ENCODE measurements around the gene NRXN3. TPM values are rescaled to one million over a fixed set of nuclear protein-coding genes. Genes with fewer than 3 reads are reported as not detected.
"Not testable (repeated sequence)": the region's sequence is repeated elsewhere in the genome, so short reads cannot be mapped to it uniquely, and the experiment has no call there.

NRXN3 gene
- total RNA-seq, 2 donors from 2014 or later = not detected

- Mint-ChIP-seq H3K27me3 (peaks cover 6% of the 10 kb centered on the region), H3K27ac (no peak overlapping the region), H3K4me3 (no peak overlapping the region), H3K4me1 (no peaks in the 10 kb centered on the region), H3K36me3 (ENCODE audit: low read depth) (no peaks in the 10 kb centered on the region)
- H3K9me3 ChIP-seq (ENCODE audit: control insufficient read depth, low read length, poor library complexity, severe bottlenecking) = no peaks in the 10 kb centered on the region
- no peak for DNase-seq
- no peak for ATAC-seq
Measured at GRCh38 chr14:78484028-78484427, 313.9 kb downstream of the NRXN3 start.

- ATAC-seq = no peak
- no peaks in the 10 kb centered on the region for H3K4me1 Mint-ChIP-seq
- DNase-seq = no peak
- no peak overlapping the region for H3K27ac Mint-ChIP-seq
- H3K9me3 ChIP-seq (ENCODE audit: control insufficient read depth, low read length, poor library complexity, severe bottlenecking) = no peaks in the 10 kb centered on the region
- H3K27me3 Mint-ChIP-seq = peaks cover 3% of the 10 kb centered on the region
- no peak overlapping the region for H3K4me3 Mint-ChIP-seq
- no peaks in the 10 kb centered on the region for H3K36me3 Mint-ChIP-seq (ENCODE audit: low read depth)
Measured at GRCh38 chr14:78486081-78486480, 315.9 kb downstream of the NRXN3 start.

DNA sequence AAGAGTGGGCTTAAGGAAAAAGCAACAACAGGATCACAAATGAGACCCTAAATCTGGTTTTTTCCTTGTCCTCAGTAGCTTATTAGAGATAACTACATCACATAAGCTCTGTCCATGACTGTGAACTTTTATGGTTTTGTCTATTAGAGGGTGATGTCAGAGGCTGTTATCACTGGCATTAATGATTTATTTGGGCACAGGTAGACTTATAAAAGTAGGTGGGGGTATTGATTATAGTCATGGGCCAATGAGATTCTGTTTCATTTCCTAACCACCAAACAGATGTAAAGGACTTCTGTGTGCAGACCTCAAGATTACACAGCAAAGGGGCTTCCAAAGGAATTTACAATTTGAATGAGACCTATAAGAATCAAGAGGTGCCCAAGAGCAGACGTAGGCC, 316.4 kb downstream of the NRXN3 start:
- no peaks in the 10 kb centered on the region for H3K9me3 ChIP-seq (ENCODE audit: control insufficient read depth, low read length, poor library complexity, severe bottlenecking)
- no peak overlapping the region for H3K27ac Mint-ChIP-seq
- ATAC-seq (no peak), DNase-seq (no peak)
- H3K36me3 Mint-ChIP-seq (ENCODE audit: low read depth) = no peaks in the 10 kb centered on the region
- H3K4me3 Mint-ChIP-seq = no peak overlapping the region
- H3K27me3 Mint-ChIP-seq = peaks cover 5% of the 10 kb centered on the region
- H3K4me1 Mint-ChIP-seq = no peaks in the 10 kb centered on the region

GRCh38 chr14:78487573-78487972, 317.4 kb downstream of the NRXN3 start:
- not testable (repeated sequence) for H3K4me1 Mint-ChIP-seq; DNase-seq; H3K27me3 Mint-ChIP-seq; ATAC-seq; H3K27ac Mint-ChIP-seq; H3K36me3 Mint-ChIP-seq (ENCODE audit: low read depth); H3K4me3 Mint-ChIP-seq; H3K9me3 ChIP-seq (ENCODE audit: control insufficient read depth, low read length, poor library complexity, severe bottlenecking)

- Mint-ChIP-seq H3K36me3 (ENCODE audit: low read depth) (no peaks in the 10 kb centered on the region), H3K4me3 (no peak overlapping the region), H3K27me3 (peaks cover 5% of the 10 kb centered on the region), H3K27ac (no peak overlapping the region), H3K4me1 (no peaks in the 10 kb centered on the region)
- DNase-seq = no peak
- no peaks in the 10 kb centered on the region for H3K9me3 ChIP-seq (ENCODE audit: control insufficient read depth, low read length, poor library complexity, severe bottlenecking)
- no peak for ATAC-seq
Measured at GRCh38 chr14:78488938-78489337, 318.8 kb downstream of the NRXN3 start.

- no peak for DNase-seq
- H3K27ac Mint-ChIP-seq = no peak overlapping the region
- no peak for ATAC-seq
- peaks cover 5% of the 10 kb centered on the region for H3K27me3 Mint-ChIP-seq
- H3K36me3 Mint-ChIP-seq (ENCODE audit: low read depth) = no peaks in the 10 kb centered on the region
- H3K4me3 Mint-ChIP-seq = no peak overlapping the region
- H3K9me3 ChIP-seq (ENCODE audit: control insufficient read depth, low read length, poor library complexity, severe bottlenecking) = no peaks in the 10 kb centered on the region
- H3K4me1 Mint-ChIP-seq = no peaks in the 10 kb centered on the region
Measured at GRCh38 chr14:78491048-78491447, 320.9 kb downstream of the NRXN3 start.

GRCh38 chr14:78498062-78498595, 328.0 kb downstream of the NRXN3 start:
- H3K4me3 Mint-ChIP-seq = no peak overlapping the region
- H3K4me1 Mint-ChIP-seq = no peaks in the 10 kb centered on the region
- H3K27me3 Mint-ChIP-seq = peaks cover 7% of the 10 kb centered on the region
- no peaks in the 10 kb centered on the region for H3K9me3 ChIP-seq (ENCODE audit: control insufficient read depth, low read length, poor library complexity, severe bottlenecking)
- DNase-seq (no peak), ATAC-seq (no peak)
- H3K36me3 Mint-ChIP-seq (ENCODE audit: low read depth) = no peaks in the 10 kb centered on the region
- H3K27ac Mint-ChIP-seq = no peak overlapping the region

DNA sequence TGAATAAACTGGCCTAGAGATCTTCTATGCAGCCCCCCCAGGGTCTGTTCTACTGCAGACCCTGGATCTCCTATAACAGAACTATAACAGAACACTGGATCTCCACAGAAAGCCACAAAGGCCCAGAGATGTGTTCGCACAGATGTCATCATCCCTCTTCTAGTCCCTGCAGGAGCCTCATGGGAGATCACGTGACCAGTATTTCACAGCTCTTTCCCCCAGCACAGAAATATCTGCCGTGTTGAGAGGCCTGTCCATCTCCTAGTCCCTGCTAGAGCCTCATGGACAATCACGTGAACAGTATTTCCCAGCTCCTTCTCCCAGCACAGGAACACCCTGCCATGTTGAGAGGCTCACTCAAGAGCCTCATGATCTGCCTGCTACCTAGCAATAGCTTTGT, 331.7 kb downstream of the NRXN3 start:
- Mint-ChIP-seq H3K27me3 (peaks cover 7% of the 10 kb centered on the region), H3K27ac (no peak overlapping the region), H3K4me1 (no peaks in the 10 kb centered on the region), H3K36me3 (ENCODE audit: low read depth) (no peaks in the 10 kb centered on the region), H3K4me3 (no peak overlapping the region)
- ATAC-seq (no peak), DNase-seq (no peak)
- H3K9me3 ChIP-seq (ENCODE audit: control insufficient read depth, low read length, poor library complexity, severe bottlenecking) = no peaks in the 10 kb centered on the region

GRCh38 chr14:78508023-78508422, 337.9 kb downstream of the NRXN3 start:
- no peaks in the 10 kb centered on the region for H3K9me3 ChIP-seq (ENCODE audit: control insufficient read depth, low read length, poor library complexity, severe bottlenecking)
- Mint-ChIP-seq H3K36me3 (ENCODE audit: low read depth) (no peaks in the 10 kb centered on the region), H3K4me1 (no peaks in the 10 kb centered on the region), H3K27me3 (no peaks in the 10 kb centered on the region), H3K27ac (no peak overlapping the region), H3K4me3 (no peak overlapping the region)
- DNase-seq (no peak), ATAC-seq (no peak)

- no peak overlapping the region for H3K4me3 Mint-ChIP-seq
- no peaks in the 10 kb centered on the region for H3K9me3 ChIP-seq (ENCODE audit: control insufficient read depth, low read length, poor library complexity, severe bottlenecking)
- H3K27me3 Mint-ChIP-seq = no peaks in the 10 kb centered on the region
- DNase-seq (no peak), ATAC-seq (no peak)
- H3K36me3 Mint-ChIP-seq (ENCODE audit: low read depth) = no peaks in the 10 kb centered on the region
- no peaks in the 10 kb centered on the region for H3K4me1 Mint-ChIP-seq
- H3K27ac Mint-ChIP-seq = no peak overlapping the region
Measured at GRCh38 chr14:78509516-78509915, 339.3 kb downstream of the NRXN3 start.

DNA sequence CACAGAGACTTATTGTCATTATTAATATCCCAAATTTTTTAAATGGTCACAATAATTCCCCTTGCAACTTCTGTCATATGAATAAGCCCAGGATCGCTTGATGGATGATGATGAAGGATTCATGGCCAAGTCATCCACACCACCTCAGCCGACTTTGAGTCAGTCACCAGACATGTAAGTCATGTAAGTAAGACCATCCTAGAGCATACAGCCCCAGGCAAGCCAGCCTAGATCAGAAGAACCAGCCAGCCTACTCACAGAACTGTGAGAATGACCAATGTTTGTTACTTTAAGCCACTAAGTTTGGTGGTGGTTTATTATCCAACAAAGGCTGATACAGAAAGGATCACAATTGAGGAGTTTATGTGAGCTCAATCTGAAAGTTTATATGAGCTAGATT, 341.8 kb downstream of the NRXN3 start:
- no peaks in the 10 kb centered on the region for H3K9me3 ChIP-seq (ENCODE audit: control insufficient read depth, low read length, poor library complexity, severe bottlenecking)
- no peak for DNase-seq
- no peak overlapping the region for H3K27ac Mint-ChIP-seq
- ATAC-seq = no peak
- H3K27me3 Mint-ChIP-seq = no peaks in the 10 kb centered on the region
- H3K4me3 Mint-ChIP-seq = no peak overlapping the region
- no peaks in the 10 kb centered on the region for H3K4me1 Mint-ChIP-seq
- H3K36me3 Mint-ChIP-seq (ENCODE audit: low read depth) = no peaks in the 10 kb centered on the region

DNA sequence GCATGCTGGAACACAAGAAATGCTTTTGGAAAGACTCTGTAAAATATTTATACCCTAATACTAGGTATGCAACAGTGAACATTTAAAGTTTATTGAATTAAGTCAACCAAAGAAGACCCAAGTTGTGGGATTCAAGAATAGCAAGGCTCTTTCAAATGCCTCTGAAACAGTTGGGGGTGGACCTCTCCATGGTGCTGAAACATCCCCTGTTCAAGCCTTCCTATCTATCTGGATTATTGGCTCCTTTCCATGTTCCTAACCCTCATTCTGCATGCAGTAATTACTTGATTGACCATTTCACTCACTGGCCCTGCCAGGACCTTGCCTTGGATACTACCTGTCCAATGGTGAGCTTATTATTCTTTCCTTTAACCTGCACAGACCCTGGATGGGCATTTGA, 349.7 kb downstream of the NRXN3 start:
- H3K27me3 Mint-ChIP-seq = no peaks in the 10 kb centered on the region
- ATAC-seq = no peak
- no peaks in the 10 kb centered on the region for H3K9me3 ChIP-seq (ENCODE audit: control insufficient read depth, low read length, poor library complexity, severe bottlenecking)
- no peaks in the 10 kb centered on the region for H3K36me3 Mint-ChIP-seq (ENCODE audit: low read depth)
- H3K4me1 Mint-ChIP-seq = no peaks in the 10 kb centered on the region
- H3K4me3 Mint-ChIP-seq = no peak overlapping the region
- H3K27ac Mint-ChIP-seq = no peak overlapping the region
- DNase-seq = no peak

GRCh38 chr14:78524196-78524595, 354.0 kb downstream of the NRXN3 start:
- Mint-ChIP-seq H3K36me3 (ENCODE audit: low read depth) (no peaks in the 10 kb centered on the region), H3K27me3 (no peaks in the 10 kb centered on the region), H3K27ac (no peak overlapping the region), H3K4me1 (no peaks in the 10 kb centered on the region), H3K4me3 (no peak overlapping the region)
- ATAC-seq = no peak
- H3K9me3 ChIP-seq (ENCODE audit: control insufficient read depth, low read length, poor library complexity, severe bottlenecking) = no peaks in the 10 kb centered on the region
- DNase-seq = no peak

- no peaks in the 10 kb centered on the region for H3K4me1 Mint-ChIP-seq
- no peak for DNase-seq
- H3K36me3 Mint-ChIP-seq (ENCODE audit: low read depth) = no peaks in the 10 kb centered on the region
- H3K9me3 ChIP-seq (ENCODE audit: control insufficient read depth, low read length, poor library complexity, severe bottlenecking) = no peaks in the 10 kb centered on the region
- H3K27me3 Mint-ChIP-seq = no peaks in the 10 kb centered on the region
- no peak overlapping the region for H3K27ac Mint-ChIP-seq
- no peak overlapping the region for H3K4me3 Mint-ChIP-seq
- ATAC-seq = no peak
Measured at GRCh38 chr14:78524766-78525165, 354.6 kb downstream of the NRXN3 start.
